SJCRH30 (cell line): Measurements from ENCODE around the gene RRP15. TPM values are rescaled to one million over a fixed set of nuclear protein-coding genes. Genes with fewer than 3 reads are reported as not detected.

Source experiments
- DNase-seq, 2 experiments: peaks; one replicate each; pipeline ENCODE4 v3.0.0-alpha.2; 2015 to 2020
- H3K27ac ChIP-seq: fragments of 250-450 bp; sonication (Bioruptor Pico); 2 replicates; pipeline ENCODE4 v1.5.1; 2020; ENCODE audit warnings: mild to moderate bottlenecking, moderate library complexity
- H3K27me3 ChIP-seq: fragments of 250-450 bp; sonication (Bioruptor Pico); 2 replicates; pipeline ENCODE4 v1.5.1; 2020; ENCODE audit warnings: mild to moderate bottlenecking, moderate library complexity
- H3K36me3 ChIP-seq: fragments of 250-450 bp; sonication (Bioruptor Pico); 2 replicates; pipeline ENCODE4 v1.5.1; 2020; ENCODE audit warnings: mild to moderate bottlenecking, moderate library complexity
- H3K4me1 ChIP-seq: fragments of 250-450 bp; sonication (Bioruptor Pico); 2 replicates; pipeline ENCODE4 v1.5.1; 2020; ENCODE audit warnings: mild to moderate bottlenecking, moderate library complexity
- H3K4me3 ChIP-seq: fragments of 250-450 bp; sonication (Bioruptor Pico); 2 replicates; pipeline ENCODE4 v1.5.1; 2020; ENCODE audit warnings: mild to moderate bottlenecking, moderate library complexity
- H3K9me3 ChIP-seq: fragments of 250-450 bp; sonication (Bioruptor Pico); replicated peaks from 2 replicates; pipeline ENCODE4 v1.5.1; 2020; ENCODE audit warnings: mild to moderate bottlenecking, moderate library complexity
- total RNA-seq: library from RNA; depleted of rRNA; stranded (reverse); fragments of >200 nt; shearing (Covaris generic); gene quantifications from 2 replicates; pipeline ENCODE4 v1.2.3, GENCODE V29; 2014

RRP15 gene
- total RNA-seq, 1 experiment from 2014 or later = 26.0 TPM

DNA sequence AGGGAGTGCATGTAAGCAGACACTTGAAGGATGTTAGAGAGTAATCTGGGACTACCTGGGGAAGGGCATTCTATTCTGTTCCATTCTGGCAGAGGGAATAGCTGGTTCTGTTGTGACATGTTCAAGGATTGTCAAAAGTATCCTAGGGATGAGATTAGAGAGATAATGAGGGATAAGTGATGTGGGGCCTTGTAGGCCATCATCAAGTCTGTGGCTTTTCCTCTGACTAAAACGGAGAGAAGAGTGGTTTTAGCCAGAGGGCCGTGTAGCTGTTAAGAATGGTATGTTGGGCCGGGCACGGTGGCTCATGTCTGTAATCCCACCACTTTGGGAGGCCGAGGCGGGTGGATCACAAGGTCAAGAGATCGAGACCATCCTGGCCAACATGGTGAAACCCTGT lies 83.6 kb downstream of the RRP15 start:
- Histone ChIP-seq H3K27ac (no peak overlapping the region), H3K4me1 (peaks cover 21% of the 10 kb centered on the region)
- no peak for DNase-seq

DNA sequence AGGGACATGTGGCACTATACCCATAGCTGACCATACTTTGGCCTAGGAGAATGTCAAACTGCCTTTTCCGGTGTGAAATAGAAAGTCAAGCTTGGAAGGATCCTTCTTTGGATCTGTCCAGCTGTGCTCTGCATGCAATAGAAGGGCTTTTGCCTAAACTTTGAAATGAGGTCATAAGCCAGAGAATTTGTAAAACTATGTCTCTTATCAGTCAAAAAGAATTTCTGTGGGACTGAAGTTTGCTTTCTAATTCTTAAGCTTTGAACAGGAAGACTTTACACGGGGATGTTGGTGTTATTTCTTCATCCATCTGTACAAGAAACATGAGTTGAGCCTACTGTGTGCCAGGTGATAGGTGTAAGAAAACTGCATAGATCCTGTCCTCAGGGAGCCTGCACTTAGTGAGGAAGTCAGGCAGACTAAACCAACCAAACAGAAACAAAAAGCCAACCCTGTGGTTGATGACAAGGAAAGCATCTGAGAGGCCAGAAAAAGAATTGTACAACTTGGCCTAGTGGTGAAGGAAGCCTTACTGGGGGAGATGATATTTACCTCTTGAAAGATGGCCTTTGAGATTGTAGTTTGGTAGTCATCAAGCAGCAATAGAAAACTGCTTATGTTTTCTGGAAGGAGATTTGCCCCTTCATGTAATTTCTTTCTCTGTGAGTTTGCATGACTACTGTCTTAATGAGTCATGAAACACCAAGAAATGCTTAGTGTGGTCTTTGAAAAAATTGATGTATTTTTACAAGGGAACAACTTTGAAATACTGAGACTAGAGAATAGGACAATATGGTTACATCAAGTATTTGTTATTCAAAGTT lies 84.8 kb downstream of the RRP15 start:
- H3K9me3 ChIP-seq = no peaks in the 10 kb centered on the region
- H3K4me1 ChIP-seq = peaks cover 33% of the 10 kb centered on the region
- no peak overlapping the region for H3K4me3 ChIP-seq
- no peak overlapping the region for H3K27ac ChIP-seq
- no peaks in the 10 kb centered on the region; the same call in 1 of the 2 replicates for H3K36me3 ChIP-seq
- DNase-seq = no peak
- H3K27me3 ChIP-seq = no peaks in the 10 kb centered on the region

More for the DNA sequence above, 83.6 kb downstream of the RRP15 start:
- H3K4me3 ChIP-seq = no peak overlapping the region
- no peaks in the 10 kb centered on the region for H3K27me3 ChIP-seq
- H3K36me3 ChIP-seq = no peaks in the 10 kb centered on the region; the same call in none of the 2 replicates
- no peaks in the 10 kb centered on the region for H3K9me3 ChIP-seq

DNA sequence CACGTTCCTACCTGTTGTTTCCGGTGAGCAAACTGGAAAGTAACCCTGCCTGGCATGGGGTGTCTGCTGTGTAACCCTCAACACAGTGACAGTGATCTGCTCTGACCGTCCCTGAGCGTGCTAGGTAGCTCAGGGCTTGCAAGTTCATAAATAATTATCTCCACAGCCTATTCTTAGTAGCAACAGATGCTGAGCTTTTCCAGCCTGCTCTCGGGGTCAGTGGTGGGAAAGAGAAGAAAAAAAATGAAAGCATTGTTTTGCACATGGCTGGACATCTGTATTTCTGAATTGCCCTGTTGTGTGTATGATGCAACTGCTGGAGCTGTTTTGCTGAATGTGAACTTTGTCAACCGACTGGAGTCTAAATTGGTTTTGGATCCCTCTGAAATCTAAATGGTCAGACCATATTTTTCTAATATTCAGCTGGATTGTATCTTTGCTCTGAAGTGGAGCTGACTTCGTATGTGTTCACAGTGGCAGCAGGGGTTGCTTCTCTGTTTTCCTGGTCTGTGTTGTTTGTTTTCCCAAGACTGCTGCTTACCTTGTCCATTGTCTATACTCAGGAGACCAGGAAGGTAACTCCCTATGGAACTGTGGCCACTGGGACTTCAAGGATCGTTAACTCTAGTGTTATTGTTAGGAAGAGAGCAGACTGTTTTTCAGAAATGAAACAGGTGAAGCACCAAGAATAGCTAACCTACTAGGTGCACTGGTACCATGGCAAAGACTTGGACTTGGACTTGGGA lies 87.0 kb downstream of the RRP15 start:
- DNase-seq = peak; percentile 32 to 72
- Histone ChIP-seq H3K4me1 (peaks cover 39% of the 10 kb centered on the region), H3K27ac (peak overlapping the region; percentile 11), H3K9me3 (no peaks in the 10 kb centered on the region), H3K36me3 (no peaks in the 10 kb centered on the region; the same call in 1 of the 2 replicates), H3K4me3 (no peak overlapping the region), H3K27me3 (no peaks in the 10 kb centered on the region)

DNA sequence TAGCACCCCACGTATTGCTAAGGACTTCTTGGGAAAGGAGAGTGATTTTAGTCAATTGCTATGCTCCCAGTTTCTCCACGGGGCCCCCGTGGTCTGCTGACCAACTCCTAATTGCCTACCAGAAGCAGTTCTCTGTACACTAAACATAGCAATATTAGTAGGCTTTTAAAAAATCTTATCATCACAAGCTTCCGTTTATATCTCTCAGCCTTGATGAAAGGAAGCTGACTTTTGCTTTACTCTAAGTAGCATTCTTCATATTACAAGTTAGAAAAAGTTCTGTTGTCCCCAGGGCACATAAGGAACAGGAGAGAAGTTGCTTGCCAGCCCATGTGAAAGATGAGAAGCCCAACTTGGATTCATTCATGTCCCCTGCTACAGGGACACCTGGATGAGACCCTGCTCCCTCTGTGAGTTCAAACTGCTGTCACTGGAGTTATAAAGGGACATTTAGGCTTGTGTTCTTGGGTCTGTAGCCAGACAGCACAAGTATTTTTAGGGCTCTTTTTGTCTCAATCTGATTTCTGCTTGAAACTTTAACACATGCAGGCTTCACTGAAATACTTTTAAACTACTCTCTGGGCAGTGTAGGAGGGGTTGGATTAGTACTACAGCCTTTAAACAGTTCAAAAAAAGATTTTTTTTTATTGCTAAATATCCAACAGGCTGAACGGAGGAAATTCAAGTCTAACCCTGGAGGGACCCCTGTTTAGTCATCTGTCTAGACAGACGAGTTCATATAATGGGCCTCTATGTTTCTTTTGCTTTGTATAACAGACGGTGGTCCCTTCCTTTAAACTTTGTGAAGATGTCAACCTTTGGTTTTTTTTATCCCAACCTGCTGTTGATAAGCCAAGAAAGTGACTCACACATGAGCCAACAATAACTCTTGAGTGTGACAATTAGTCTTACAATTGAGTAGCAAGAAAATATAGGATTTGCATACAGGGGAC lies 89.6 kb downstream of the RRP15 start:
- no peaks in the 10 kb centered on the region for H3K27me3 ChIP-seq
- peaks cover 47% of the 10 kb centered on the region for H3K4me1 ChIP-seq
- H3K27ac ChIP-seq = peak overlapping the region; percentile 38
- no peaks in the 10 kb centered on the region for H3K9me3 ChIP-seq
- H3K4me3 ChIP-seq = no peak overlapping the region
- H3K36me3 ChIP-seq = no peaks in the 10 kb centered on the region; the same call in 1 of the 2 replicates
- peak in 1 of 2 experiments; percentile 58 for DNase-seq

DNA sequence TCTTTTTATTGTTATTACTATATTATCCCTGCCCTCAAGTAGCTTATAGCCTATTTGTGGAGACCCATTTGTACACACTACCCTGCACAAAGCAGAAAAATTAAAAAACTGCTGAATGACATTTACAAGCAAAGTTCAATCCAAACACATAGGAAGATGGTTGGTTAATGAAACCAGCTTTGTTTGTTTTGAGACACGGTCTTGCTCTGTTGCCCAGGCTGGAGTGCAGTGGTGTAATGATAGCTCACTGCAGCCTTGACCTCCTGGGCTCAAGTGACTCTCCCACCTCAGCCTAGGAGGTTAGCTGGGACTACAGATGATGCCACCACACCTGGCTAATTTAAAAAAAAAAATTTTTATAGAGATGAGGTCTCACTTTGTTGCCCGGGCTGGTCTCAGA lies 91.6 kb downstream of the RRP15 start:
- Histone ChIP-seq H3K4me1 (peaks cover 54% of the 10 kb centered on the region), H3K4me3 (no peak overlapping the region), H3K36me3 (no peaks in the 10 kb centered on the region; the same call in 1 of the 2 replicates), H3K27ac (peak overlapping the region; percentile 61), H3K27me3 (no peaks in the 10 kb centered on the region), H3K9me3 (no peaks in the 10 kb centered on the region)
- no peak for DNase-seq

DNA sequence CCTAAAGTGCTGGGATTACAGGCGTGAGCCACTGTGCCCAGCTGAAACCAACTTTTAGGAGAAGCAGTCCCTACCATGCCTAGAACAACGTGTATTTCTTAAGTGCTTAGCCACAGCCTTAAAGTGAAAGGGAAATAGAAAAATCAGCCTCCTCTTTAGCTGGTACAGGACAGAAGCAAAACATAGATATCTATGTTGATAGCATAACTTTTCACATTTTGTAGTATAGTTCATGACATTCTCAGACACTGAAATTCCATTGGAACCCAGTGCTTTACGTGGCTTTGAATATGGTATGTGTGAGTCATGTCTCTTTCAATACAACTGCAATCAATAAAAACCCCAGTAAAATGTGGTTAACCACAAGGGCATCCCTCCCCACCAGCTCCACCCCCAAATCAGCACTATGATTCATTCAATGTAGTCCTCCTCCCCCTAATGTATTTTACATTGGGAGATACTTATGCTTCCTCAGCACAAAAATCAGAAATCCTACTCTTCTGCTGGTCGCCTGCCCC lies 92.1 kb downstream of the RRP15 start:
- no peak overlapping the region; the same call in 1 of the 2 replicates for H3K4me3 ChIP-seq
- peaks cover 49% of the 10 kb centered on the region for H3K4me1 ChIP-seq
- H3K27ac ChIP-seq = peak overlapping the region; percentile 61
- no peaks in the 10 kb centered on the region for H3K9me3 ChIP-seq
- H3K27me3 ChIP-seq = no peaks in the 10 kb centered on the region
- no peaks in the 10 kb centered on the region; the same call in 1 of the 2 replicates for H3K36me3 ChIP-seq
- DNase-seq = peak; percentile 83 to 87

DNA sequence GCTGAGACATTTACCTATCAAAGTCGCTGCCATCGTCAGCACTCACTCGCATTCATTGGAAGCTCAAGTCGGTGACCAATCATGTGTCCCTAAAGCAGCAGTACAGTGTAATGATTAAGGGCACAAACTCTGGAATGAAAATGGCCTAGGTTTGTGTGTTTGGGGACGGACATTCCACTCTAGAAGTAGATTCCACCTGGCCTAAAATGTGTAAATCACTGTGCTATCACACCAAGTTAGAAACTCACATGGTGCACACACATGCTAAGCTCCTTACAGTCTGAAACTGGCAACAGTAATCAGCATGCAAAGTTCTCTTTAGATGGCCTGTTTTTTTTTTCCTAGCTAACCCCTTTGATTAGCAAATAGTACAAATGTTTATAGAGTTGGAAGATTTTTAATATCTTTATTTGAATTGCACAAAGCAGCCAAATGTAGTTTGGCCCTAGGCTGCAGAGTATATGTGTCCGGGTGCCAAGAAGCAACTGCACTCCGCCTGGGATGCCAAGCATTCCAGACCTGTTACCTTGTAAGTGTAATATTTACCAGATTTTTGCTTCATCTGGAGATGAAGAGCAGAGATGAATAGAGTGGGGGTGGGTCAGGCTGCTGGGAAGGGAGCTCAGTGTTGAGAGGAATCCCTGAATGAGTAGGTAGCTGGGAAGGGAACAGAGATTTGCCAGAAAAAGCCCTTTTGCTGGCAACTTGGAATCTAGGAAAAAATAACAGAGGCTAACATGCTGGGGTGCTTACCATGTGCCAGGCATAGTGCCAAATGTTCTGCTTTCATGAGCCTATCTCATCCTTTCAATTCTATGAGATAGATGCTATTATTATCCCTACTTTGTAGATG lies 95.3 kb downstream of the RRP15 start:
- DNase-seq = peak; percentile 37 to 58
- peaks cover 55% of the 10 kb centered on the region for H3K4me1 ChIP-seq

DNA sequence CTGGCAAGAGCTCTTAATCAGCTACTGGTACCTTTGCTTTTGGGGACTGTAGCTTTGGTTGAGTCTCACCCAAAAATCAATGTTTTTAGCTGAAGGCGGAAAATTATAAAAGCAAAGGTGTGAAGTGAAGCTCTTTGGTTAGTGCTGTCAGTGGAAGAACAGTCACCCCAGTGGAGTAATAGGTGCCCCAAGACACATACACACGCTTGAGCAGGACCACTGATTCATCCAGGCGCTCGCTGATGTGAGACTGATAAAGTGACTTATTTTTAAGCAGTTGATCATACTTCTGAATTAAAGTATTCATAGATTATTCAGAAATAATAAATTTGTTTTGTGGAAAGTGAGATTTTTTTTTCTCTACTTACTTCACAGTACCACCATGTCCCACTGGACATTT lies 97.2 kb downstream of the RRP15 start:
- H3K4me1 ChIP-seq = peaks cover 55% of the 10 kb centered on the region
- no peak overlapping the region for H3K27ac ChIP-seq
- H3K9me3 ChIP-seq = no peaks in the 10 kb centered on the region
- H3K27me3 ChIP-seq = no peaks in the 10 kb centered on the region
- no peak overlapping the region for H3K4me3 ChIP-seq
- DNase-seq = no peak
- 0 out of 2 replicates have a peak, but pooled peaks cover 3% of the 10 kb centered on the region for H3K36me3 ChIP-seq

More for the DNA sequence above, 95.3 kb downstream of the RRP15 start:
- H3K9me3 ChIP-seq = no peaks in the 10 kb centered on the region
- H3K27me3 ChIP-seq = no peaks in the 10 kb centered on the region
- no peak overlapping the region for H3K4me3 ChIP-seq
- 0 out of 2 replicates have a peak, but pooled peaks cover 3% of the 10 kb centered on the region for H3K36me3 ChIP-seq
- peak overlapping the region; percentile 4; the same call in 1 of the 2 replicates for H3K27ac ChIP-seq

DNA sequence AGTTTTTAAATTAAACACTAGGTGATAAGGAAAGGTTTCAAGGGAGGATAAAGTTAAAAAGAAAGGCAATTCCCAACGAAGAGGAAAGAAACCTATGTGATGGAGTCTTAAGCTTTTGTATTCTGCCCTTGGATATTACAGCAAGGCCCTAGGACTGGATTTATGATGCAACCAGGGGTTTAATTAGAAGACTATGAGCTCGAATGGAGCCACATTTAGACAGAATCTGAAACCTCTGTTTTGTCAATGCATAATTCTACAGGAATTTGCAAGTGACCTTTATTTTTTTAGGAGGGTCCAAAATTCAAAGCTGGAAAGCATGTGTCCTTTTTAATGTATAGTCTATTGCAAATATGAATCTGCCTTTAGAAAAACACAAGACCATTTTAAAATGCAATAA lies 98.0 kb downstream of the RRP15 start:
- Histone ChIP-seq H3K27ac (no peak overlapping the region), H3K4me1 (peaks cover 50% of the 10 kb centered on the region), H3K36me3 (0 out of 2 replicates have a peak, but pooled peaks cover 3% of the 10 kb centered on the region), H3K4me3 (no peak overlapping the region), H3K27me3 (no peaks in the 10 kb centered on the region), H3K9me3 (no peaks in the 10 kb centered on the region)
- no peak for DNase-seq

DNA sequence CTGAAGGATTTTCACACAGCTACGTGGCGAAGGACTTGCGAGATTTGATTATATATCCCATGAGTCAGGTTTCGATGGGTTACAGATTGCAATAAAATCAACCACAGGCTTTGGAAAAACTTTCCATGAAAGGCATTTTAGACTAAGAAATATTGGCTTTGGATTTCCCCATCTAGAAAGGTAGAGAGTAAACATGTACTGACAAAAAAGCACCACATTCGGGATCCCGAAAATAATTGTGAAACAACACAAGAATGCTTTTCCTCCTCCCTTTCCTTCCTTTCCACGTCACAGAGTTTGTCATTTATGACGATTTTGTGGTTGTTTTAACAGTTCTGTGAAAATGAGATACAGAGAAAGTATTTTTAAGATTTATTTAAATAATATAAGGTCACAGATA lies 98.6 kb downstream of the RRP15 start:
- H3K27ac ChIP-seq = no peak overlapping the region

DNA sequence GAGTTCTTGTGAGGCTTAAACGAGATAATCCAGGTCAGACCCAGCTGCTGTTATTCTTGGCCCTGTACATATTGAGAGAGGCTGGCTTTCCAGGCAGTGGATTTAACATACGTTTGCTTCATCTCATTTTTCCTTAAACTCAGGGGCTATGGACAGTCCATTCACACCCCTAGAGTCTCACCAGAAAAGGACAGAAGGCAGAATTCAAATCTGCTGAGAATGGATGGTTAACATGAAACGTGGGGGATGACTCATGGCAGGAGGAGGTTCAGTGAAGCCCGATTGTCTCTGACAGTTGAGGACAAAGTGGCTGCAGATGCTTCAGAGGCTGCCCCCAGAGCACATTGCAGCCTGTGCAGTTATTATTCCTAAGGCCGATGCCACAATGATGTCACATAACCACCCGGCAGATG lies 99.5 kb downstream of the RRP15 start:
- Histone ChIP-seq H3K9me3 (no peaks in the 10 kb centered on the region), H3K27ac (peak overlapping the region; percentile 65), H3K4me1 (peaks cover 50% of the 10 kb centered on the region), H3K36me3 (0 out of 2 replicates have a peak, but pooled peaks cover 3% of the 10 kb centered on the region), H3K4me3 (peak overlapping the region; percentile 1; the same call in 1 of the 2 replicates), H3K27me3 (no peaks in the 10 kb centered on the region)
- peak; percentile 92 to 98 for DNase-seq

More for the DNA sequence above, 98.6 kb downstream of the RRP15 start:
- H3K4me3 ChIP-seq = no peak overlapping the region
- DNase-seq = no peak
- no peaks in the 10 kb centered on the region for H3K9me3 ChIP-seq
- H3K36me3 ChIP-seq = 0 out of 2 replicates have a peak, but pooled peaks cover 3% of the 10 kb centered on the region
- H3K4me1 ChIP-seq = peaks cover 50% of the 10 kb centered on the region
- H3K27me3 ChIP-seq = no peaks in the 10 kb centered on the region
